ENCODE measurements around the gene ZNF746.

DNA sequence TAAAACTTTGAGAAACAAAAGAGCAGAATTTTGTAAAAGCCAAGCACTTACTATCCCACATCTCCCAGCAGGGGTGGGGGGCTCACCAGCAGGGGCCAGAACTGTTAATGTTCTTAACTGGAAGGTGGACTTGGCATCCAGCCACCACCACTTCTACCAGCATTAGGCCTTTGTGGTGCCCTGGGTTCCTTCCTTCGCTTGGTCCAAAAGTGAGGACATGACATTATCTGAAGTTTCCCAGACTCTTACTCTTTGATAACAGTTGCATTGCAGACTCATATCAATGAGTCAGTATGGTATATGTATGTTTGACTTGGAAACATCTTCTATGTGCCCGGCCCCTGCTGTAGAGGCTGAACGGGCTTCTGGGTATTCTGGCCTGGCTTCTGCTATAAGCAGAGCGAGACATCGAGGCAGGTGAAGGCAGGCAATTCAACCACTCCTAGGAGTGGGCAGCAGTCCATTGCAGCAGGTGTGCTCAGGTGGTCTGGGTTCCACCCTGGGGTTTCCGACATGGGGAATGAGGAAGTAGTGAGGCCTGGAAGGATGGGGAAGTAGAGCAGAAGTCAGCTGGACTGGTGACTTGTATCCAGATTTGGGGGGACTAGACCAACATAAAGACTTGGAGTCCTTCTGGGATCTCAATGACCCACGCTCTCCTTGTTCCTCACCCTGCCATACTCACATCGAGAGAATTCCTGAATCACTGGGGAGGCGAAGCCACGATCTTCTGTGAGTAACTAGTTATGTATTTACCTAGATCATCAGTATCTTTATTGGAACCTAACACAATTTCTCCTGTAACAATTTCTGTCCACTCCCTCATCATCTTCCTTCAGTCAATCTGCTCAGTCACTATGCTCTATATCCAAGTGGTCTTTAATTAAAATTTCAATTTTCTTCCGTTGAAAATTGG is 40.8 kb downstream of the ZNF746 start:
- TF ChIP-seq TAF1 (IDR thresholded peaks at IDR 0.05; ENCODE audit: low read depth, low read length) (no peak), POLR2A (IDR thresholded peaks at IDR 0.05; ENCODE audit: low read depth, low read length) (no peak), POLR2AphosphoS5 (IDR thresholded peaks at IDR 0.05; ENCODE audit: low read depth, low read length) (no peak)

Measured in GM12891 (cell line).